Right kidney (tissue), 1 donor: ENCODE measurements around the gene SMTN.

Experiments used
- DNase-seq: peaks from one replicate; pipeline ENCODE4 v3.0.0-alpha.2; 2016

Gene SMTN

DNA sequence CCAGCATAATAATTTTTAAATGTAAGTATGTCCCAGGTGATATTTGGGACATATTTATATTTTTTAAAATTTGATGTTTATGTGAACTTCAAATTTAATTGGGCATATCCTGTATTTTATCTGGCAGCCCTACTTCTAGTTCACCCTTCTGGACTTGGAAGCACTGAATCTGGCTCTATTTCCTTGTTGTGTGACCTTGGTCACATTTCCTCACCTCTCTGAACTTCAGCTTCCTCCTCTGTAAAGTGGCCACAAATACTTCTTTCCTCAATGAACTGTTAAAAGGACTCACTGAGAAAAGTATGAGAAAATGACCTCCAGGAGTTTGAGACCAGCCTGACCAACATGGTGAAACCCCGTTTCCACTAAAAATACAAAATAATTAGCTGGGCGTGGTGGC, 70.8 kb downstream of the SMTN start:
- no peak for DNase-seq

GRCh38 chr22:31153357-31153756, 72.2 kb downstream of the SMTN start:
- DNase-seq = no peak
